MM.1S (cell line): Measurements from ENCODE around the gene H19.

Experiments
- EZH2 ChIP-seq: fragments of 300-600 bp; sonication (generic); optimal IDR thresholded peaks from 2 replicates; pipeline ENCODE3; 2017; ENCODE audit warnings: low read depth, mild to moderate bottlenecking, antibody characterized with exemption, low read length, mixed read lengths
- EZH2phosphoT487 ChIP-seq: fragments of 300-600 bp; sonication (generic); IDR thresholded peaks from 2 replicates; pipeline ENCODE4 v1.6.1; 2018; ENCODE audit warnings: antibody characterized with exemption, low read length
- TF ChIP-seq, protein P1 (sequence below): fragments of 300-600 bp; sonication (generic); IDR thresholded peaks from 2 replicates; pipeline ENCODE4 v1.5.1; 2016; ENCODE audit warnings: antibody characterized with exemption, low read length, mixed read lengths

DNA sequence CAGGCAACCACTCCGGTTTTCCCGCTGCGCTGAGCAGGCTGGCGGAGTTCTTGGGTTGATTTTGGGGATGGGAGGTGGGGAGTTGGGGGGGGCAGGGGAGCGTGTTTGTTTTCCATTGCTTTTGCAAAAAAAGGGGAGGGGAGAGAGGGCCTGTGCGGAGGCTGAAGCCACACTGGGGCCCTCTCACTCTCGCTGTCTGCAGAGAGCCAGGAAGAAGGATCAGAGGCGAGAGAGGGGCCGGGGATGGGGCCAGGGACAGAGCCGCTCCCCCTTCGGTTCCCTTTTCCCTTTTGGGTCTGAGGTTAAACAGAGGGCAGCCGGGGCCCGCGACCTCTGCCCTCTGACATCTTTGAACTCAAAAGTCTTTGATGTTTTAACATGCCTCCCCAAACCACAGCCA lies 17.4 kb upstream of the H19 start:
- TF ChIP-seq, protein P1, sequence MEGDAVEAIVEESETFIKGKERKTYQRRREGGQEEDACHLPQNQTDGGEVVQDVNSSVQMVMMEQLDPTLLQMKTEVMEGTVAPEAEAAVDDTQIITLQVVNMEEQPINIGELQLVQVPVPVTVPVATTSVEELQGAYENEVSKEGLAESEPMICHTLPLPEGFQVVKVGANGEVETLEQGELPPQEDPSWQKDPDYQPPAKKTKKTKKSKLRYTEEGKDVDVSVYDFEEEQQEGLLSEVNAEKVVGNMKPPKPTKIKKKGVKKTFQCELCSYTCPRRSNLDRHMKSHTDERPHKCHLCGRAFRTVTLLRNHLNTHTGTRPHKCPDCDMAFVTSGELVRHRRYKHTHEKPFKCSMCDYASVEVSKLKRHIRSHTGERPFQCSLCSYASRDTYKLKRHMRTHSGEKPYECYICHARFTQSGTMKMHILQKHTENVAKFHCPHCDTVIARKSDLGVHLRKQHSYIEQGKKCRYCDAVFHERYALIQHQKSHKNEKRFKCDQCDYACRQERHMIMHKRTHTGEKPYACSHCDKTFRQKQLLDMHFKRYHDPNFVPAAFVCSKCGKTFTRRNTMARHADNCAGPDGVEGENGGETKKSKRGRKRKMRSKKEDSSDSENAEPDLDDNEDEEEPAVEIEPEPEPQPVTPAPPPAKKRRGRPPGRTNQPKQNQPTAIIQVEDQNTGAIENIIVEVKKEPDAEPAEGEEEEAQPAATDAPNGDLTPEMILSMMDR, result no peak
- TF ChIP-seq EZH2, result no peak
- no peak for TF ChIP-seq EZH2phosphoT487
